GM11168 (cell line): ENCODE data around the gene DLG2.

Experiments used
- in situ Hi-C: fragments of 300-500 bp; cut with MboI; formaldehyde crosslinking; loops from one replicate; pipeline ENCODE4 v1.12.0; 2022; ENCODE audit warnings: low sequenced_read_pairs; ENCODE audit not compliant: unreplicated experiment

Gene DLG2

DNA sequence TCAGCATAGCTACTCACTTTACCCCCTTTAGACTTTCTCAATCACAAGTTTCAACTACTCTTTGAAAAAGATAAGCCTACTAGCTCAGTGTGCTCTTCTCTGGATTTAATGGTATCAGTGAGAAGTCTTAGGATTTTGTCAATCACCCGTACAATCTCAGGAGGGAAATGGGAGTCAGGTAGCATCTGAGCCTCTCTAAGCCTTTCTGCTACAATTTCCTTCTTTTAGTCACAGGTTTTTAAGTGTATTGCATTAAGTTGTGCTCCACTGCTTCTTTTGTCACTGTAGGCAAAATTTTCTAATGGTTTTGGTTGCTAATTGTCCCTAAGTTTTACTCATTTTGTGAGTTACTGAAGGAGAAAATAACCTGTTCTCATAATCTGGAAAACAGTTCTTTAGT lies 1582.4 kb downstream of the DLG2 start:
- in situ Hi-C loops, result no loop called here

DNA sequence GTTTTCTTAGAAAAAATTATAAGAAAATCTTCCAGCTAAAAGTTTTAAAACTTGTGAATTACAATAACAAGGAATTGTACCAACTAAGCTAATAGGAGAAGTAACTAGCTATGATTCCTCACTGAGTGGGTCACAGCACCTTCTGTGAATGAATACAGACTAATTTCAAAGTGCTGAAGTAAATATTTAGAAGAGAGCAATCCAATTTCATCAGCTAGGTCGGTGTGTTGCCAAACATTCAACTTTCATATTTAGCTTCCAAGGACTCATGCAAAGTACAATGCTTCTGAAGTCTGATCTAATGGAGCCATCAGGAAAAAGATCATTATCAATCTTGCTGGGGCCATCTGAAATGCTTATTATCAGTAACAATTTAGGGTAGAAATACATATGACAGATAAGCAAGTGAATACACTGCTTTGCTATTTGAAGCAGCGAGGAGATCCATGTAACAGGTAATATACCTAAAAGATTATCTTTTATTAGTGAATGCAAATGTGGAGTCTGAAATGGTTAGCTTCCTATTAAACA lies 1590.4 kb downstream of the DLG2 start:
- in situ Hi-C loops, result no loop called here

GRCh38 chr11:84035645-84036044 lies 1591.5 kb downstream of the DLG2 start:
- in situ Hi-C loops, result no loop called here

DNA sequence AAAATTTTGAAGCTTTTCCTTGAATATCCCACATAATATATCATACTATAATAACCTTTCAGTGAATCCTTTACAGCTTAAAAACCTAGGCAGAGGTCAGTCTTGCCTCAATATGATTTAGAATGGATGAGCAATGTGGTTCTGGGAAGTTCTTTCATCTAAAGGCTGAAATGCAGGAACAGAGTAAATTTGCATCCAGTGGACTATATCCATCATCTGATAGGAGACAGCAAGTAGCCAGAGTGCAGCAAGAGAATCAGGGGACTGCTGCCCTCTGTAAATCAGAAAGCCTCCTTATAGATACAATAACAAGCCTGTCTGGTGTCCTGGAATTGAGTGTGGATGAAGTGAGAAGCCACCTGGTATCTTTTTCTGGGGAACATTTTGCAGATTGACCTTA lies 1592.7 kb downstream of the DLG2 start:
- in situ Hi-C loops, result no loop called here

- in situ Hi-C loops, result no loop called here
Measured at GRCh38 chr11:84024266-84024665, 1602.9 kb downstream of the DLG2 start.

DNA sequence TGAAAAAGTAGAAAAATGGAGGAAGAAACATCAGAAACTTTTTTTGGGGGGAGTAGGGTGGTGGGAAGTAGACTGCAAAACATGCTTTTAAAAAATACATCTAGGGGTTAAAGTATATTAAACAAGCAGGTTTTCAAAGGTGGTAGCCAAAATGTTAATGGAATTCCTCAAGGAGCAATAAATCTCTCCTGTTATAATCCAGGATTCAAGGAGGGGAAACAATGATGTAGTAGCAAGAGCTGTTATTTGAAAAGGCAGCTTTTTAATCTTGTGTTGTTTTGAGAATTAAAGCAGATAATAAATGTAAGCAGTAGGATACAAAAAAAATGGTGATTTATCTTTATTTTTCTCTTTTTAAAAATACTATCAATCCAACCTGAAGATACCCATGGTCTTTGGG lies 1604.4 kb downstream of the DLG2 start:
- in situ Hi-C loops, result no loop called here

GRCh38 chr11:84022201-84022600 lies 1604.9 kb downstream of the DLG2 start:
- in situ Hi-C loops, result no loop called here

DNA sequence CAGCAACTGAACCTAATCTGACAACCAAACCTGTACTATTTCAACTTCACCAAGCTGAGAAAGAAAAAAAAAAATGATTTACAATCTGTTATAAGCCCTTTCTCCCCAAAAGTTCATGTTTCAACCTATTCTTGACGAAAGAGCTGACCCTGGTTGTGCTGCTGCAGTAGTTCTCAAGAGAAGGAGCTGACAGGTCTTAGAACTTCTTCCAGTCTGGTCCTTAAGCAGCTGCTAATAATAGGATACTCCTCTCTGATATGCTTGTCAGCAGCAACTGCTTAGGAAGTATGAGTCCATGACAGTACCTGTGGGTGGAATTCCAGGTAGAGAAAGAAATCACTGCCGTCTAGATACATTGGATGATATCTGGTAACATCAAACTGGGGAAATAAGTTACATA lies 1605.9 kb downstream of the DLG2 start:
- in situ Hi-C loops, result no loop called here

DNA sequence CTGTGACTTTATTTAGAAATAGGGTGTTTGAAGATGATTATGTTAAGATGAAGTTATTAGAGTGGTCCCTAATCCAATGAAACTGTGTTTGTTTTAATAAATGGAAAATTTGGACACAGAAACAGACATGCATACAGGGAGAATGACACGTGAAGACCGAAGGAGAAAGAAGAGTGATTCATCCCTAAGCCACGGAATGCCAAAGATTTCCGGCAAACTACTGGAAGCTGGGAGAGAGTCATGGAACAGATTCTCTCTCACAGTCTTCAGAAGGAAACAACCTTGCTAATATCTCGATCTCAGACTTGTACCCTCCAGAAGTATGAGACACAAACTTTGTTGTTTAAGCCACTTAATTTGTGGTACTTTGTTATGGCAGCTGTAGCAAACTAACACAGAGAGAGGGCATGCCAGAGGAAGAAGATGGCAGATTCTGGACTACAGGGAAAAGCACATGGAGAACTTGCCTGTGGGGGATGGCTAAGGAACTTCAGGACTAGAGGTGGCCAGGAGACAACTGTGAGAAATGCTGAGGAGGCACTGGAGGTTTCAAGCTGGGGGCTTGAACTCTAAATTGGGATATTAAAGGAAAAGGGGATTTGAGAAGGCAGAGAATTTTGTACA lies 1607.5 kb downstream of the DLG2 start:
- in situ Hi-C loops, result no loop called here

DNA sequence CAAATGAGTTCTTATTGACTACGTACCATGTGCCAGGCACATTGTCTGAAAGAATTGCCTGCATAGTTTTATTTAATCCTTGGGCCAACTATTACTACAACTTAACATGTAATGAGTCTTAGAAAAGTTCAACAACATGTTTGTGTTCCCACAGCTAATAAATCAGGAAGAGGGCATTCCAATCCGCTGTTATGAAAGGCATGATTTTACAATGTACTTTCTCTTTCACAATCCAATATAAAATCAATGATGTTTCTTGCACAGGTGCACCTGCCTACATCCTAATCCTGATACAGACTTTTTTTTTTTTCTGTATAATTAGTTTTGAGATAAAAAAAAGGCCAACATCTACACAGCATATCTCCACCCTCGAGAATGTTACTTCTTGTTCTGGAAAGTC lies 1612.6 kb downstream of the DLG2 start:
- in situ Hi-C loops, result no loop called here

GRCh38 chr11:84012171-84012826 lies 1614.8 kb downstream of the DLG2 start:
- in situ Hi-C loops, result no loop called here

GRCh38 chr11:84003181-84003580 lies 1624.0 kb downstream of the DLG2 start:
- in situ Hi-C loops, result no loop called here

DNA sequence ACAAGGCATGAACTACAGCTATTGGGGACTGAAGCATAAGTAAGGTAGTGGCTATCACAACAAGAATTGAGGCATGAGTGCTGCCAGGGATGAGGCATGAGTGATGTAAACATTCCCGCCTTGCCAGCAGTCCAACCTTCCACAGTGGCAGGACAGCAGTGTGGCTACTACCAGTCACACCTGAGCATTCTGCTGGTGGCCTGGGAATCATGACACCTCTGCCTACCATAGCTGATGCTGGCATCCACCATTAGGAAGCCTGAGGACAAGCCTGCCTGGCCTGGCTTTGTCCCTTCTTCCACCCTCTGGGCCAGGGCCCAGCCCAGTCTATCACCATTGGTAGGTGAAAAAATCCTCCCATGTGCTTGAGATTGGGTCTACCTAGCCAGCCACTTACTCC lies 1628.2 kb downstream of the DLG2 start:
- in situ Hi-C loops, result no loop called here

- in situ Hi-C loops, result no loop called here
Measured at GRCh38 chr11:83990160-83990733, 1636.9 kb downstream of the DLG2 start.

DNA sequence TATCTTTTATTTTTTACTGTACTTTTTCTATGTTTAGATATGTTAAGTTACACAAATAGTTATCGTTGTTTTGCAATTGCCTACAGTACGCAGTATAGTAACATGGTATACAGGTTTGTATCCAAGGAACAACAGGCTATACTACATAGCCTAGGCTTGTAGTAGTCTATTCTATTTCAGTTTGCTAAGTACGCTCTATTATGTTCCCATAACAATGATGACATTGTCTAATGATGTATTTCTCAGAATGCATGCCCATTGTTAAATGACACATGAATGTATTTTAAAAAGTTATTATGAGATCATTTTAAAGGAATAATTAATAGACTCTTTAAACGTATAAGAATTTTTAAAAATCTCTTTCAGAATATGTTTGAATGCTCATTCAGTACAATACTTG lies 1644.3 kb downstream of the DLG2 start:
- in situ Hi-C loops, result no loop called here

DNA sequence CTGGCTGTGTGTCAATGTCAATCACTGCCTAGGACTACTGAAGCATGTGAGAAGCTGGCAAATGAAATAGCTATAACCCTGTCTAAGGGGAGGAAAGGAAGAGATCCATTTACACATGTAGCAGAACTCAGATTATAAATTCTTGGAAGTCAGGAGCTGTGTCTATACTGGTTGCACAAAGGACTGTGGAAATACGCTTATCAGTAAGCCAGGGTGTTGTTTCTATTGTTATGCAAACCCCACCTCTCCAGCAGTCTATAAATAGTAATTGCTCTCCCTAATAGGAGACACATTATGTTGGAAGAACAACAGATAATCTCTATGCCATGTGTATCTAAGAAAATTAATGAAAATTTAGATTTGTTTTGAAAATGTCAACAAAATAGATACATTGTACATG lies 1647.6 kb downstream of the DLG2 start:
- in situ Hi-C loops, result no loop called here

DNA sequence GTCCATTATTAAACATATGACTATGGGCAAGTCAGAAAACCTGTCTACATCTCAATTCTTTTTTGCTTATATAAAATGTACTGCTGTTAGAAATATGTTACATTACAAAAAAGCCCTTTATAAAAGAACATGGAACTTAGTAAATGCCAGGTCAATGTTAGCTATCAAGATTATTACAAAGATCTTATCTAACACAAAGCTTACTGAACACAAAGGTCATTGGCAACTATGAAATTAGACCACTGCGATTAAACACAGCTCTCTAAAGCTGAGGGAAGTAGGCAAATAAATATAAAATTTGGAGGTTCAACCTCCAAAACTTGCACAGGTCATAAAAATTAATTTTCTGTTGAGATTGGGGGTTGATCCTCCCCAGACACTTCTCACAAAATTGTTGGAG lies 1648.2 kb downstream of the DLG2 start:
- in situ Hi-C loops, result no loop called here

DNA sequence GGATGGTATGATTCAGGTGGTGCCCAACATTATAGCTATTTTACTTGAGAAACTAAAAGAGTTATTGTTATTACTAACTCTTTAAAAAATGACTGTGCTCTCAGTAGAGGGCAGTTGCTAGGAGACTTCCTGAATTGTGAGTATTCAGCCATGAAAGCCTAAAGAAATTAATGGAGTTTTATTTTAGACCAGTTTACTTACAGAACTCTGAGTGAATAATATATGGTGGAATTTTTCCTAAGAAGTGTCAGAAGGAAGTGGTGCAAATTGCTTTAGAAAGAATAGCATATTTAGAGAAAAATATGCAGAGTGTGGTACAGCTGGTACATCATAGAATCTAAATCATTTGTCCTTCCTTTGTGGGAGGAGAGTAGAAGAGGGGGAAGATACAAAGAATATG lies 1651.1 kb downstream of the DLG2 start:
- in situ Hi-C loops, result no loop called here

- in situ Hi-C loops, result no loop called here
Measured at GRCh38 chr11:83972536-83972935, 1654.6 kb downstream of the DLG2 start.

- in situ Hi-C loops, result no loop called here
Measured at GRCh38 chr11:83971063-83971462, 1656.1 kb downstream of the DLG2 start.

DNA sequence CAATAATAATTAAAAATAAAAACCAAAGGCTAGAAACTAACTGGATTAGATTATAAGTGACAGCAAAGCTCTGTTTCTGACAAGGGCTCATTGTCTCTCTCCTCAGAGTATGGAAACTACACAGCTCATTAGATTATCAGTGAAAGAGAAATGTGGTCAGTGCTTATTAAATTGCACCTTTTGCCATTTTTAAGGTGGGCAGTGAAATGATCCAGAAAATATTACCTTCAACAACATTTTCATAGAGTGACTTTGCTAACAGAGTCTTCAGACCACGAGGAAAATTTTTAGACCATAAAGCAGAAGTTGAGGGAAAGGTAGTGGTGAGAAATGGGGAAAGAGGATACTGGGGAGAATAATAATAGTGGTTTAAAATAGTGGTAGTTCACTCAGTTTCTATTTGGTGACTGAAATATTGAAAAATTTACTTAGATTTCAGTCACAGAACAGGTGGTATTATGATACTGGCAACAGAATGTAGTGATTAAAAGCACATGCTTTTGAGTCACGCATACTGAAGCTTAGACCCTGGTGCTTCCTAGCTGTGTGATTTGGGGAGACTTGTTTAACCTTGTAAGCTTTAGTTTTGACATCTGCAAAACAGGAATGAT lies 1657.0 kb downstream of the DLG2 start:
- in situ Hi-C loops, result no loop called here
